IPS-18c (cell line): Measurements from ENCODE around the gene TBCE.

Experiments
- H3K4me3 ChIP-seq: 2 replicates; pipeline ENCODE4 v1.7.0; 2013; ENCODE audit warnings: low read depth, mild to moderate bottlenecking, low read length, moderate library complexity; ENCODE audit not compliant: insufficient read depth
- H3K9me3 ChIP-seq: one replicate; pipeline ENCODE4 v1.6.1; 2013; ENCODE audit warnings: mild to moderate bottlenecking, low read length, moderate library complexity; ENCODE audit not compliant: control insufficient read depth, insufficient read depth

Gene TBCE

GRCh38 chr1:235367000-235367908 is at the start of gene TBCE:
Gene TBCE (plus strand): TSS chr1:235367427. CDS start chr1:235380050, 12,623 bp downstream.
- H3K4me3 ChIP-seq: peak within 1 kb of the TSS; percentile 87
- H3K9me3 ChIP-seq: peaks cover 4% of the 10 kb centered on the region

GRCh38 chr1:235319255-235319654 is 48.0 kb upstream of the TBCE start:
- Histone ChIP-seq H3K4me3 (no peak overlapping the region), H3K9me3 (no peaks in the 10 kb centered on the region)

GRCh38 chr1:235320521-235321179 is 46.6 kb upstream of the TBCE start:
- no peaks in the 10 kb centered on the region for H3K9me3 ChIP-seq
- no peak overlapping the region for H3K4me3 ChIP-seq

- Histone ChIP-seq H3K4me3 (no peak overlapping the region), H3K9me3 (no peaks in the 10 kb centered on the region)
Observed at GRCh38 chr1:235324296-235324695, 42.9 kb upstream of the TBCE start.

GRCh38 chr1:235325139-235325538 is 42.1 kb upstream of the TBCE start:
- Histone ChIP-seq H3K9me3 (no peaks in the 10 kb centered on the region), H3K4me3 (no peak overlapping the region)

GRCh38 chr1:235325854-235326253 is 41.4 kb upstream of the TBCE start:
- Histone ChIP-seq H3K9me3 (no peaks in the 10 kb centered on the region), H3K4me3 (no peak overlapping the region)

- peak overlapping the region; percentile 97 for H3K4me3 ChIP-seq
- no peaks in the 10 kb centered on the region for H3K9me3 ChIP-seq
Observed at GRCh38 chr1:235326719-235327558, 40.3 kb upstream of the TBCE start.

- Histone ChIP-seq H3K9me3 (no peaks in the 10 kb centered on the region), H3K4me3 (peak within 1 kb of the TSS; percentile 97)
Observed at GRCh38 chr1:235327559-235328270, 39.5 kb upstream of the TBCE start, which contains the start of gene ARID4B. Gene ARID4B (minus strand): TSS chr1:235328179. CDS start chr1:235326919, 1,260 bp downstream.

GRCh38 chr1:235328271-235329138 is 38.7 kb upstream of the TBCE start, which contains the start of gene GGPS1:
Gene GGPS1 (plus strand): TSS chr1:235328570. CDS start chr1:235335265, 6,695 bp downstream.
- Histone ChIP-seq H3K9me3 (no peaks in the 10 kb centered on the region), H3K4me3 (peak within 1 kb of the TSS; percentile 97)

GRCh38 chr1:235329139-235329902 is 37.9 kb upstream of the TBCE start:
- H3K9me3 ChIP-seq: no peaks in the 10 kb centered on the region
- H3K4me3 ChIP-seq: peak overlapping the region; percentile 94

- Histone ChIP-seq H3K9me3 (no peaks in the 10 kb centered on the region), H3K4me3 (no peak overlapping the region)
Observed at GRCh38 chr1:235330918-235331285, 36.3 kb upstream of the TBCE start.

- H3K4me3 ChIP-seq: no peak overlapping the region
Observed at GRCh38 chr1:235331401-235331800, 35.8 kb upstream of the TBCE start.

GRCh38 chr1:235336903-235337302 is 30.3 kb upstream of the TBCE start:
- Histone ChIP-seq H3K4me3 (no peak overlapping the region), H3K9me3 (no peaks in the 10 kb centered on the region)

More at GRCh38 chr1:235331401-235331800, 35.8 kb upstream of the TBCE start:
- H3K9me3 ChIP-seq: no peaks in the 10 kb centered on the region

GRCh38 chr1:235339746-235340145 is 27.5 kb upstream of the TBCE start:
- no peaks in the 10 kb centered on the region for H3K9me3 ChIP-seq
- no peak overlapping the region for H3K4me3 ChIP-seq

- Histone ChIP-seq H3K4me3 (no peak overlapping the region), H3K9me3 (no peaks in the 10 kb centered on the region)
Observed at GRCh38 chr1:235341334-235341733, 25.9 kb upstream of the TBCE start.
